Measurements from ENCODE around the gene KCNMA1. TPM values are rescaled to one million over a fixed set of nuclear protein-coding genes. Genes with fewer than 3 reads are reported as not detected.
A peak's percentile ranks its signal among the peaks of the same experiment; 100 is the strongest.

The KCNMA1 gene
- total and polyA plus RNA-seq, 5 donors, result 1.5 to 6.1 (median 3.3) TPM

- DNase-seq, result no peak
- H3K9me3 ChIP-seq (ENCODE audit: control insufficient read depth, low read length), result no peaks in the 10 kb centered on the region
- H3K4me1 ChIP-seq (ENCODE audit: control insufficient read depth, insufficient read depth, low read length), result no peaks in the 10 kb centered on the region
- 48% methylated on average over 5 of the region's 5 CpGs for WGBS
- H3K4me3 ChIP-seq (ENCODE audit: low read length), result no peak overlapping the region
- no peaks in the 10 kb centered on the region for H3K27me3 ChIP-seq (ENCODE audit: control insufficient read depth, insufficient read depth)
- ATAC-seq, result peak in 1 of 2 donors; percentile 57
- H3K27ac ChIP-seq (ENCODE audit: low read length), result no peak overlapping the region
- intact Hi-C loops (cut with DNase I), result loop anchor here in 1 of 4 donors (10.0 kb wide), 1 partner anchor 258 kb away; no protein-coding TSS in a partner anchor
Measured at GRCh38 chr10:76892766-76893479, 744.7 kb downstream of the KCNMA1 start.

- ATAC-seq, result no peak
- no peaks in the 10 kb centered on the region for H3K4me1 ChIP-seq (ENCODE audit: control insufficient read depth, insufficient read depth, low read length)
- H3K9me3 ChIP-seq (ENCODE audit: control insufficient read depth, low read length), result no peaks in the 10 kb centered on the region
- intact Hi-C loops (cut with DNase I), result no loop called here
- H3K27me3 ChIP-seq (ENCODE audit: control insufficient read depth, insufficient read depth), result no peaks in the 10 kb centered on the region
- no peak overlapping the region for H3K4me3 ChIP-seq (ENCODE audit: low read length)
- no peak overlapping the region for H3K27ac ChIP-seq (ENCODE audit: low read length)
- WGBS, result 90% methylated on average over 19 of the region's 19 CpGs
- peak in 1 of 3 donors; percentile 44 for DNase-seq
Measured at GRCh38 chr10:76887223-76888010, 750.2 kb downstream of the KCNMA1 start.

GRCh38 chr10:76885816-76886215, 751.8 kb downstream of the KCNMA1 start:
- no peak overlapping the region for H3K4me3 ChIP-seq (ENCODE audit: low read length)
- 37% methylated on average over 4 of the region's 4 CpGs for WGBS
- H3K27ac ChIP-seq (ENCODE audit: low read length), result peak overlapping the region; percentile 21
- DNase-seq, result peak; percentile 36 to 61 (median 58)
- ATAC-seq, result peak; percentile 59 to 87
- no peaks in the 10 kb centered on the region for H3K4me1 ChIP-seq (ENCODE audit: control insufficient read depth, insufficient read depth, low read length)
- H3K27me3 ChIP-seq (ENCODE audit: control insufficient read depth, insufficient read depth), result no peaks in the 10 kb centered on the region
- H3K9me3 ChIP-seq (ENCODE audit: control insufficient read depth, low read length), result no peaks in the 10 kb centered on the region
- intact Hi-C loops (cut with DNase I), result no loop called here

- Histone ChIP-seq H3K27me3 (ENCODE audit: control insufficient read depth, insufficient read depth) (no peaks in the 10 kb centered on the region), H3K4me3 (ENCODE audit: low read length) (no peak overlapping the region), H3K9me3 (ENCODE audit: control insufficient read depth, low read length) (no peaks in the 10 kb centered on the region), H3K4me1 (ENCODE audit: control insufficient read depth, insufficient read depth, low read length) (no peaks in the 10 kb centered on the region), H3K27ac (ENCODE audit: low read length) (no peak overlapping the region)
- intact Hi-C loops (cut with DNase I), result no loop called here
- ATAC-seq (no peak), DNase-seq (no peak)
- WGBS, result 91% methylated on average over 4 of the region's 4 CpGs
Measured at GRCh38 chr10:76884673-76885275, 752.8 kb downstream of the KCNMA1 start.

- no peak for DNase-seq
- Histone ChIP-seq H3K4me1 (ENCODE audit: control insufficient read depth, insufficient read depth, low read length) (no peaks in the 10 kb centered on the region), H3K9me3 (ENCODE audit: control insufficient read depth, low read length) (no peaks in the 10 kb centered on the region), H3K27me3 (ENCODE audit: control insufficient read depth, insufficient read depth) (no peaks in the 10 kb centered on the region), H3K27ac (ENCODE audit: low read length) (no peak overlapping the region), H3K4me3 (ENCODE audit: low read length) (no peak overlapping the region)
- no peak for ATAC-seq
- 53% methylated on average over 1 of the region's 1 CpG for WGBS
- intact Hi-C loops (cut with DNase I), result no loop called here
Measured at GRCh38 chr10:76883596-76883995, 754.0 kb downstream of the KCNMA1 start.

GRCh38 chr10:76882796-76883195, 754.8 kb downstream of the KCNMA1 start:
- H3K4me3 ChIP-seq (ENCODE audit: low read length), result no peak overlapping the region
- H3K9me3 ChIP-seq (ENCODE audit: control insufficient read depth, low read length), result no peaks in the 10 kb centered on the region
- no peaks in the 10 kb centered on the region for H3K4me1 ChIP-seq (ENCODE audit: control insufficient read depth, insufficient read depth, low read length)
- no peak for ATAC-seq
- intact Hi-C loops (cut with DNase I), result no loop called here
- H3K27me3 ChIP-seq (ENCODE audit: control insufficient read depth, insufficient read depth), result no peaks in the 10 kb centered on the region
- H3K27ac ChIP-seq (ENCODE audit: low read length), result no peak overlapping the region
- no peak for DNase-seq

- peak in 1 of 2 donors; percentile 38 for ATAC-seq
- Histone ChIP-seq H3K4me1 (ENCODE audit: control insufficient read depth, insufficient read depth, low read length) (no peaks in the 10 kb centered on the region), H3K27ac (ENCODE audit: low read length) (no peak overlapping the region), H3K4me3 (ENCODE audit: low read length) (no peak overlapping the region), H3K27me3 (ENCODE audit: control insufficient read depth, insufficient read depth) (no peaks in the 10 kb centered on the region), H3K9me3 (ENCODE audit: control insufficient read depth, low read length) (no peaks in the 10 kb centered on the region)
- intact Hi-C loops (cut with DNase I), result no loop called here
- 66% methylated on average over 6 of the region's 6 CpGs for WGBS
- DNase-seq, result peak in 2 of 3 donors; percentile 45 to 59
Measured at GRCh38 chr10:76882245-76882644, 755.4 kb downstream of the KCNMA1 start.

- Histone ChIP-seq H3K27me3 (ENCODE audit: control insufficient read depth, insufficient read depth) (no peaks in the 10 kb centered on the region), H3K9me3 (ENCODE audit: control insufficient read depth, low read length) (no peaks in the 10 kb centered on the region), H3K4me1 (ENCODE audit: control insufficient read depth, insufficient read depth, low read length) (no peaks in the 10 kb centered on the region), H3K27ac (ENCODE audit: low read length) (no peak overlapping the region), H3K4me3 (ENCODE audit: low read length) (no peak overlapping the region)
- WGBS, result 78% methylated on average over 3 of the region's 3 CpGs
- DNase-seq, result no peak
- ATAC-seq, result no peak
- intact Hi-C loops (cut with DNase I), result no loop called here
Measured at GRCh38 chr10:76881477-76882220, 756.0 kb downstream of the KCNMA1 start.

- intact Hi-C loops (cut with DNase I), result no loop called here
- no peak for DNase-seq
- H3K9me3 ChIP-seq (ENCODE audit: control insufficient read depth, low read length), result no peaks in the 10 kb centered on the region
- H3K4me3 ChIP-seq (ENCODE audit: low read length), result no peak overlapping the region
- H3K4me1 ChIP-seq (ENCODE audit: control insufficient read depth, insufficient read depth, low read length), result no peaks in the 10 kb centered on the region
- H3K27ac ChIP-seq (ENCODE audit: low read length), result no peak overlapping the region
- 86% methylated on average over 4 of the region's 4 CpGs for WGBS
- no peaks in the 10 kb centered on the region for H3K27me3 ChIP-seq (ENCODE audit: control insufficient read depth, insufficient read depth)
- no peak for ATAC-seq
Measured at GRCh38 chr10:76880931-76881330, 756.7 kb downstream of the KCNMA1 start.

- DNase-seq (no peak), ATAC-seq (no peak)
- no peak overlapping the region for H3K4me3 ChIP-seq (ENCODE audit: low read length)
- no peaks in the 10 kb centered on the region for H3K4me1 ChIP-seq (ENCODE audit: control insufficient read depth, insufficient read depth, low read length)
- no peaks in the 10 kb centered on the region for H3K27me3 ChIP-seq (ENCODE audit: control insufficient read depth, insufficient read depth)
- intact Hi-C loops (cut with DNase I), result no loop called here
- no peak overlapping the region for H3K27ac ChIP-seq (ENCODE audit: low read length)
- 69% methylated on average over 9 of the region's 9 CpGs for WGBS
- no peaks in the 10 kb centered on the region for H3K9me3 ChIP-seq (ENCODE audit: control insufficient read depth, low read length)
Measured at GRCh38 chr10:76879116-76879913, 758.3 kb downstream of the KCNMA1 start.

Data from right cardiac atrium (tissue), 5 donors.